ENCODE measurements around the gene ANKRD23. TPM values are rescaled to one million over a fixed set of nuclear protein-coding genes. Genes with fewer than 3 reads are reported as not detected.

Gene ANKRD23
- total and polyA plus RNA-seq, 2 of the 13 experiments (the other 11 are each of a cell fraction or from before 2014, with no cell fraction given): 1.5 to 1.6 TPM

DNA sequence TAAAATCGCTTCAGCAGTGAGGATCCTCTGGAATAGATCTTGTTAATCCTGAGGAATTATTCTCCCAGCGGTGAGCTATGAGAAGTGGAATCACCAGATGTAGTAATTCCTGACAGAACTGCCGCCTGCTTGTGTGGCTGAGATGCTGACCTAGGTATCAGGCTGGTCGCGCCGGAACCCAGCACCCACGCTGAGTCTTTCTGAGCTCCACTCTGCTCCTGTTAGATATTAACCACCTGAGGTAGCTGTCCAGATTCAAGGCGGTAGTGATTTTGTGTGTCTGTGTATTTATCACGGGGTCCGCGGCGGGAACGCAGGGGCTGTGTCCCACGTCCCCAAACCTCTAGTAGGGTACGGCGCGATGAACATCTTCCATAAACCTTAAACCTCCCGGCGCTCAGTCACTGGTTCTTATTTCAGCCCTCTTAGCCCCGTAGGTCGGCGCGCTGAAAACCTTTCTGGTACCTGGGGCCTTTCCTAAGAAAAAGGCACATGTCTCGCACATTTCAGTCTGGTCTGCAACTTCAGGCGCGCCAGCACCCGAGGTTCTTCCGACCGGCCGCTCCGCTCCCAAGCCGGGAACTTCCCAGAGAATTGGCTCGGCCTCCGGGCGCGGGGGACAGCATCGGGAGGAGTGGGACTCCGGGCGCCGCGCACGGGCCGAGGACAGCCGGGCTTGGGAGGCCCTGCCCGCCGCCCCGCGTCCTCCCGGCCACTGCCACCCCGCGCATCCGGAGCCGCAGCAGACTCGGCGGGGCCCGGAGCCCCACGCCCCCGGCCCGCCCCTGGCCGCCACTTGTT, 28.3 kb downstream of the ANKRD23 start (continued):
- TF ChIP-seq, protein P1, sequence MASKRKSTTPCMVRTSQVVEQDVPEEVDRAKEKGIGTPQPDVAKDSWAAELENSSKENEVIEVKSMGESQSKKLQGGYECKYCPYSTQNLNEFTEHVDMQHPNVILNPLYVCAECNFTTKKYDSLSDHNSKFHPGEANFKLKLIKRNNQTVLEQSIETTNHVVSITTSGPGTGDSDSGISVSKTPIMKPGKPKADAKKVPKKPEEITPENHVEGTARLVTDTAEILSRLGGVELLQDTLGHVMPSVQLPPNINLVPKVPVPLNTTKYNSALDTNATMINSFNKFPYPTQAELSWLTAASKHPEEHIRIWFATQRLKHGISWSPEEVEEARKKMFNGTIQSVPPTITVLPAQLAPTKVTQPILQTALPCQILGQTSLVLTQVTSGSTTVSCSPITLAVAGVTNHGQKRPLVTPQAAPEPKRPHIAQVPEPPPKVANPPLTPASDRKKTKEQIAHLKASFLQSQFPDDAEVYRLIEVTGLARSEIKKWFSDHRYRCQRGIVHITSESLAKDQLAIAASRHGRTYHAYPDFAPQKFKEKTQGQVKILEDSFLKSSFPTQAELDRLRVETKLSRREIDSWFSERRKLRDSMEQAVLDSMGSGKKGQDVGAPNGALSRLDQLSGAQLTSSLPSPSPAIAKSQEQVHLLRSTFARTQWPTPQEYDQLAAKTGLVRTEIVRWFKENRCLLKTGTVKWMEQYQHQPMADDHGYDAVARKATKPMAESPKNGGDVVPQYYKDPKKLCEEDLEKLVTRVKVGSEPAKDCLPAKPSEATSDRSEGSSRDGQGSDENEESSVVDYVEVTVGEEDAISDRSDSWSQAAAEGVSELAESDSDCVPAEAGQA (IDR thresholded peaks at IDR 0.05; ENCODE audit: low read depth): no peak
- TF ChIP-seq, protein P1 (CRISPR knock-in tag; IDR thresholded peaks at IDR 0.05; ENCODE audit: borderline replicate concordance): 0 out of 2 replicates have a peak, but pooled peaks have one; percentile 81
- TF ChIP-seq, protein P2, sequence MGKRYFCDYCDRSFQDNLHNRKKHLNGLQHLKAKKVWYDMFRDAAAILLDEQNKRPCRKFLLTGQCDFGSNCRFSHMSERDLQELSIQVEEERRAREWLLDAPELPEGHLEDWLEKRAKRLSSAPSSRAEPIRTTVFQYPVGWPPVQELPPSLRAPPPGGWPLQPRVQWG (CRISPR knock-in tag; IDR thresholded peaks at IDR 0.05; ENCODE audit: borderline replicate concordance, low read depth): no peak
- no peak for TF ChIP-seq REPIN1 (CRISPR knock-in tag; IDR thresholded peaks at IDR 0.05; ENCODE audit: borderline replicate concordance, low read depth)
- TF ChIP-seq ZFP36L2 (CRISPR knock-in tag; IDR thresholded peaks at IDR 0.05): no peak
- 0 out of 2 replicates have a peak, but pooled peaks have one; percentile 85 for TF ChIP-seq ZNF337 (CRISPR knock-in tag; IDR thresholded peaks at IDR 0.05; ENCODE audit: borderline replicate concordance, low read depth)
- TF ChIP-seq, protein P3, sequence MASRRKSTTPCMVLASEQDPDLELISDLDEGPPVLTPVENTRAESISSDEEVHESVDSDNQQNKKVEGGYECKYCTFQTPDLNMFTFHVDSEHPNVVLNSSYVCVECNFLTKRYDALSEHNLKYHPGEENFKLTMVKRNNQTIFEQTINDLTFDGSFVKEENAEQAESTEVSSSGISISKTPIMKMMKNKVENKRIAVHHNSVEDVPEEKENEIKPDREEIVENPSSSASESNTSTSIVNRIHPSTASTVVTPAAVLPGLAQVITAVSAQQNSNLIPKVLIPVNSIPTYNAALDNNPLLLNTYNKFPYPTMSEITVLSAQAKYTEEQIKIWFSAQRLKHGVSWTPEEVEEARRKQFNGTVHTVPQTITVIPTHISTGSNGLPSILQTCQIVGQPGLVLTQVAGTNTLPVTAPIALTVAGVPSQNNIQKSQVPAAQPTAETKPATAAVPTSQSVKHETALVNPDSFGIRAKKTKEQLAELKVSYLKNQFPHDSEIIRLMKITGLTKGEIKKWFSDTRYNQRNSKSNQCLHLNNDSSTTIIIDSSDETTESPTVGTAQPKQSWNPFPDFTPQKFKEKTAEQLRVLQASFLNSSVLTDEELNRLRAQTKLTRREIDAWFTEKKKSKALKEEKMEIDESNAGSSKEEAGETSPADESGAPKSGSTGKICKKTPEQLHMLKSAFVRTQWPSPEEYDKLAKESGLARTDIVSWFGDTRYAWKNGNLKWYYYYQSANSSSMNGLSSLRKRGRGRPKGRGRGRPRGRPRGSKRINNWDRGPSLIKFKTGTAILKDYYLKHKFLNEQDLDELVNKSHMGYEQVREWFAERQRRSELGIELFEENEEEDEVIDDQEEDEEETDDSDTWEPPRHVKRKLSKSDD (CRISPR knock-in tag; IDR thresholded peaks at IDR 0.05; ENCODE audit: low read depth): no peak
- no peak for TF ChIP-seq ZNF780A (CRISPR knock-in tag; IDR thresholded peaks at IDR 0.05)
- TF ChIP-seq, protein P4, sequence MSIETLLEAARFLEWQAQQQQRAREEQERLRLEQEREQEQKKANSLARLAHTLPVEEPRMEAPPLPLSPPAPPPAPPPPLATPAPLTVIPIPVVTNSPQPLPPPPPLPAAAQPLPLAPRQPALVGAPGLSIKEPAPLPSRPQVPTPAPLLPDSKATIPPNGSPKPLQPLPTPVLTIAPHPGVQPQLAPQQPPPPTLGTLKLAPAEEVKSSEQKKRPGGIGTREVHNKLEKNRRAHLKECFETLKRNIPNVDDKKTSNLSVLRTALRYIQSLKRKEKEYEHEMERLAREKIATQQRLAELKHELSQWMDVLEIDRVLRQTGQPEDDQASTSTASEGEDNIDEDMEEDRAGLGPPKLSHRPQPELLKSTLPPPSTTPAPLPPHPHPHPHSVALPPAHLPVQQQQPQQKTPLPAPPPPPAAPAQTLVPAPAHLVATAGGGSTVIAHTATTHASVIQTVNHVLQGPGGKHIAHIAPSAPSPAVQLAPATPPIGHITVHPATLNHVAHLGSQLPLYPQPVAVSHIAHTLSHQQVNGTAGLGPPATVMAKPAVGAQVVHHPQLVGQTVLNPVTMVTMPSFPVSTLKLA (IDR thresholded peaks at IDR 0.05): no peak
- no peak for TF ChIP-seq JUNB (CRISPR knock-in tag; IDR thresholded peaks at IDR 0.05; ENCODE audit: borderline replicate concordance)
- TF ChIP-seq SNAI1 (CRISPR knock-in tag; IDR thresholded peaks at IDR 0.05; ENCODE audit: borderline replicate concordance): no peak
- TF ChIP-seq ZBTB7A (CRISPR knock-in tag; IDR thresholded peaks at IDR 0.05): peak; percentile 62
- 0 out of 2 replicates have a peak, but pooled peaks have one; percentile 66 for TF ChIP-seq ZNF598 (CRISPR knock-in tag; IDR thresholded peaks at IDR 0.05; ENCODE audit: borderline replicate concordance)
- TF ChIP-seq EED (CRISPR knock-in tag; IDR thresholded peaks at IDR 0.05): no peak

All from HepG2 (cell line).